Fibroblast of skin of right quadriceps (primary cell): Measurements from ENCODE around the gene TMEM129.

Source experiments
- DNase-seq: peaks from one replicate; pipeline ENCODE4 v3.0.0-alpha.2; 2013

TMEM129 gene

GRCh38 chr4:1743551-1743950 is 22.4 kb upstream of the TMEM129 start:
- no peak for DNase-seq

GRCh38 chr4:1741208-1741607 is 20.1 kb upstream of the TMEM129 start:
- no peak for DNase-seq

GRCh38 chr4:1740021-1740545 is 19.0 kb upstream of the TMEM129 start:
- DNase-seq = no peak

- DNase-seq = no peak
Measured at GRCh38 chr4:1739358-1739757, 18.2 kb upstream of the TMEM129 start.

- no peak for DNase-seq
Measured at GRCh38 chr4:1738410-1738809, 17.3 kb upstream of the TMEM129 start.

- no peak for DNase-seq
Measured at GRCh38 chr4:1737666-1738065, 16.5 kb upstream of the TMEM129 start.

- DNase-seq = no peak
Measured at GRCh38 chr4:1736812-1737211, 15.7 kb upstream of the TMEM129 start.

GRCh38 chr4:1735215-1735614 is 14.1 kb upstream of the TMEM129 start:
- no peak for DNase-seq

GRCh38 chr4:1732911-1733310 is 11.8 kb upstream of the TMEM129 start:
- no peak for DNase-seq

- DNase-seq = no peak
Measured at GRCh38 chr4:1731180-1731579, 10.1 kb upstream of the TMEM129 start.

GRCh38 chr4:1730532-1731135 is 9.5 kb upstream of the TMEM129 start:
- no peak for DNase-seq

GRCh38 chr4:1728061-1728980 is 7.2 kb upstream of the TMEM129 start:
- DNase-seq = no peak

- DNase-seq = peak; percentile 64
Measured at GRCh38 chr4:1727117-1728031, 6.3 kb upstream of the TMEM129 start.

GRCh38 chr4:1726146-1726934 is 5.2 kb upstream of the TMEM129 start:
- DNase-seq = peak; percentile 72

GRCh38 chr4:1725521-1725920 is 4.4 kb upstream of the TMEM129 start:
- no peak for DNase-seq

- no peak for DNase-seq
Measured at GRCh38 chr4:1723131-1723801, 2.1 kb upstream of the TMEM129 start.

GRCh38 chr4:1722551-1723118 is 1.5 kb upstream of the TMEM129 start:
- no peak for DNase-seq

- no peak for DNase-seq
Measured at GRCh38 chr4:1721666-1722550, 785 bp upstream of the TMEM129 start.

- DNase-seq = peak; percentile 27
Measured at GRCh38 chr4:1720163-1720983, 750 bp downstream of the TMEM129 start.
